Liver (tissue), 3 donors: ENCODE results near the gene STX19.

Experiments used
- CTCF ChIP-seq: fragments of 150-350 bp; IDR thresholded peaks from 2 replicates; pipeline ENCODE4 v1.5.1; 2017; ENCODE audit warnings: improper control_type of control experiment, low read depth, low read length; ENCODE audit not compliant: missing input control
- JUND ChIP-seq, 2 donors: IDR thresholded peaks; 2 replicates each; pipeline ENCODE4 v1.6.1; 2016; ENCODE audit warnings: antibody characterized with exemption in 2 of 2
- RAD21 ChIP-seq, 2 donors: IDR thresholded peaks; 2 replicates each; pipeline ENCODE4 v1.6.1; 2016; ENCODE audit warnings: antibody characterized with exemption in 2 of 2, mild to moderate bottlenecking in 2 of 2
- SP1 ChIP-seq: IDR thresholded peaks from 2 replicates; pipeline ENCODE4 v1.6.1; 2018; ENCODE audit warnings: antibody characterized with exemption, mild to moderate bottlenecking
- YY1 ChIP-seq: IDR thresholded peaks from 2 replicates; pipeline ENCODE4 v1.6.1; 2016; ENCODE audit warnings: antibody characterized with exemption, mild to moderate bottlenecking
- donor health status: healthy.
- donor health status: healthy.

- TF ChIP-seq CTCF, result no peak
- no peak for TF ChIP-seq YY1
- TF ChIP-seq SP1, result no peak
- no peak for TF ChIP-seq JUND (IDR thresholded peaks at IDR 0.05)
- TF ChIP-seq RAD21 (IDR thresholded peaks at IDR 0.05), result no peak
These were observed 36.8 kb downstream of the STX19 start for GRCh38 chr3:93991631-93992030.
